ENCODE results near the gene GOLGA6L6.
"Not testable (repeated sequence)": the region's sequence is repeated elsewhere in the genome, so short reads cannot be mapped to it uniquely, and the experiment has no call there.

GRCh38 chr15:20551289-20551688 lies 9.7 kb upstream of the GOLGA6L6 start:
- not testable (repeated sequence) for TF ChIP-seq CTCF (conservative IDR thresholded peaks at IDR 0.05; ENCODE audit: low read depth, low read length); EZH2 (IDR thresholded peaks at IDR 0.05; ENCODE audit: low read length, unreplicated experiment); EZH2phosphoT487 (IDR thresholded peaks at IDR 0.05; ENCODE audit: borderline replicate concordance, low read length)

All from PC-3 (cell line).